ENCODE data around the gene KIF3A.

GRCh38 chr5:132764051-132764450 is 26.7 kb upstream of the KIF3A start:
- no peak for TF ChIP-seq CTCF (IDR thresholded peaks at IDR 0.05; ENCODE audit: low read length)
- no peak for TF ChIP-seq EZH2 (optimal IDR thresholded peaks at IDR 0.05; ENCODE audit: low read depth, low read length)

Measured in MM.1S (cell line).